Neural progenitor cell (in vitro differentiated cells): ENCODE results near the gene RABGGTB.
"Not testable (repeated sequence)": the region's sequence is repeated elsewhere in the genome, so short reads cannot be mapped to it uniquely, and the experiment has no call there.

Source experiments
- CTCF ChIP-seq: fragments of 200-600 bp; sonication (generic); IDR thresholded peaks from 2 replicates; pipeline ENCODE4 v1.5.1; 2017; ENCODE audit warnings: antibody characterized with exemption, mild to moderate bottlenecking
- EZH2 ChIP-seq: fragments of 200-600 bp; sonication (generic); IDR thresholded peaks from 2 replicates; pipeline ENCODE4 v1.6.1; 2017; ENCODE audit warnings: antibody characterized with exemption, mild to moderate bottlenecking, moderate library complexity

DNA sequence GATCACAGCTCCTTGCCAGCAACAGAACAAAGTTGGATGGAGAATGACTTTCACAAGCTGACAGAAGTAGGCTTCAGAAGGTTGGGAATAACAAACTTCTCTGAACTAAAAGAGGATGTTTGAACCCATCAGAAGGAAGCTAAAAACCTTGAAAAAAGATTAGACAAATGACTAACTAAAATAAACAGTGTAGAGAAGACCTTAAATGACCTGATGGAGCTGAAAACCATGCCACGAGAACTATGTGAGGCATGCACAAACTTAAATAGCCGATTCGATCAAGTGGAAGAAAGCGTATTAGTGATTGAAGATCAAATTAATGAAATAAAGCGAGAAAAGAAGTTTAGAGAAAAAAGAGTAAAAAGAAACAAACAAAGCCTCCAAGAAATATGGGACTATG lies 7.4 kb upstream of the RABGGTB start:
- not testable (repeated sequence) for TF ChIP-seq CTCF, EZH2
